ENCODE measurements around the gene F2. TPM values are rescaled to one million over a fixed set of nuclear protein-coding genes. Genes with fewer than 3 reads are reported as not detected.

Gene F2
- total RNA-seq, 1 donor = not detected

DNA sequence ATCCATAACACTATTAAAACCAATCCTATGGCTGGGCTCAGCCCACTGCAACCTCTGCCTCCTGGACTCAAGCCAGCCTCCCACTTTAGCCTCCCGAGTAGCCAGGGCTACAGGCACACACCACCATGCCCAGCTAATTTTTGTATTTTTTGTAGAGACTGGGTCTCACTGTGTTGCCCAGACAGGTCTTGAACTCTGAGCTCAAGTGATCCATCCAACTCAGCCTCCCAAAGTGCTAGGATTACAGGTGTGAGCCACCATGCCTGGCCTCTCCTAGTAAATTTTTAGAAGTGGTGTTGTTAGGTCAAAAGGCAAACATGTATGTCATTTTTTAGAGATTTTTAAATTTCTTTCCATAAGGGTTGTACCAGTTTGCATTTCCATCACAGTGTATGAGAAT lies 14.2 kb downstream of the F2 start:
- TF ChIP-seq CTCF (IDR thresholded peaks at IDR 0.05; ENCODE audit: insufficient read depth, low read length) = no peak
- H3K4me3 ChIP-seq (ENCODE audit: low read depth, low read length) = no peak overlapping the region
- no peak for DNase-seq (ENCODE audit: low read depth)

GRCh38 chr11:46736146-46736545 lies 17.1 kb downstream of the F2 start:
- no peak overlapping the region for H3K4me3 ChIP-seq (ENCODE audit: low read depth, low read length)
- no peak for DNase-seq (ENCODE audit: low read depth)
- TF ChIP-seq CTCF (IDR thresholded peaks at IDR 0.05; ENCODE audit: insufficient read depth, low read length) = no peak

DNA sequence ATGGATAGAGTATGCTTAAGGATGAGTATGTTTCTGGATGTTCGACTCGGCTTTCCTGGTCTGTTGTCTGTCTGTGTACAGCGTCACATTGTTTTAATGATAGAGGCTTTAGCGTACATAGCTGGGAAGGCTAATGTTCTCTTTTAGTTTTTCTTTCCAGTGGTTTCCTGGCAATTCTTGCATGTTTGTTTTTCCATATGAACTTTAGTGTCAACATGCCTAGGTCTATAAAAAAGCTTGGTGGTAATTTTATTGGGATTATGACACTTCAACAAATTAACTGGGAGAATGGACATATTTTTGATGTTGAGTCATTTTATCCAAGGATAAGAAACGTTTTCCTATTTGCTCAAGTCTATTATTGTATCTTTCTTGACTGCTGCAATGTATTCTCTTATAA lies 17.6 kb downstream of the F2 start:
- DNase-seq (ENCODE audit: low read depth) = no peak
- TF ChIP-seq CTCF (IDR thresholded peaks at IDR 0.05; ENCODE audit: insufficient read depth, low read length) = no peak

GRCh38 chr11:46737699-46738098 lies 18.7 kb downstream of the F2 start:
- no peak overlapping the region for H3K4me3 ChIP-seq (ENCODE audit: low read depth, low read length)
- TF ChIP-seq CTCF (IDR thresholded peaks at IDR 0.05; ENCODE audit: insufficient read depth, low read length) = no peak
- no peak for DNase-seq (ENCODE audit: low read depth)

More for the DNA sequence above, 17.6 kb downstream of the F2 start:
- no peak overlapping the region for H3K4me3 ChIP-seq (ENCODE audit: low read depth, low read length)

- DNase-seq (ENCODE audit: low read depth) = no peak
- no peak for TF ChIP-seq CTCF (IDR thresholded peaks at IDR 0.05; ENCODE audit: insufficient read depth, low read length)
- H3K4me3 ChIP-seq (ENCODE audit: low read depth, low read length) = no peak overlapping the region
Measured at GRCh38 chr11:46738887-46739286, 19.9 kb downstream of the F2 start.

DNA sequence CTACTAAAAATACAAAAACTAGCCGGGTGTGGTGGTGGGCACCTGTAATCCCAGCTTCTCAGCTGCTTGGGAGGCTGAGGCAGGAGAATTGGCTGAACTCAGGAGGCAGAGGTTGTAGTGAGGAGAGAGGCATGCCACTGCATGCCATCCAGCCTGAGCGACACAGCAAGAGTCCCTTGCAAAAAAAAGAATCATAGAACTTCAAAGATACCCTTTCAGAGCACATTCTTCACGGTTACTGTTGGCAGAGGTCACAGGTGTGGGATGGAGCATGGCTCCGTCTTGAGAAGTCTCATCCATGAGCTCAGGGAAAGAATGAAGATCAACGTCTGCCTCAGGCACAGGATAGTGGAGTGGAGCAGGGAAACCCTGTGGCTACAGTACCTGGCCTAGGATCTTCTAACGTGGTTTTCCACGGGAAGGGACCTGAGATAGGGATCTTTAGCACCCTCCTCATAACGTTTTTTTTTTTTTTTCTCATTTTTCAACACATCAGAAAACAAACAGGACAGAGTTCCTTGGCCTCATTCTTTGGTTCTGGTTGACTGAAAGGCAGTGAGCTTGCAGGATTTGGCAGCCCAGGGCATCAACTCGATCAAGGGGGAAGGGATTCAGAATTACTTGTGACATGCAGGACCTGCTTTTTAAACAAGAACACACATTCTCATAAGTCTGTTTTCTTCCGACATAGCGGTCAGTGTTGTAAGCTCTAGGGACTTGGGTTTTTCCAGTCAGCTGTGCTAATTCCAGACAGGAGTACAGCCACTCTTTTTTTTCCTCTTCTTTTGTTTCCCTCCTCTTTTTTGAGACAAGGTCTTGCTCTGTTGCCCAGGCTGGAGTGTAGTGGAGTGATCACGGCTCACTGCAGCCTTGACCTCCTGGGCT lies 22.8 kb downstream of the F2 start:
- no peak overlapping the region for H3K4me3 ChIP-seq (ENCODE audit: low read depth, low read length)
- no peak for DNase-seq (ENCODE audit: low read depth)
- no peak for TF ChIP-seq CTCF (IDR thresholded peaks at IDR 0.05; ENCODE audit: insufficient read depth, low read length)

All from fibroblast of the aortic adventitia (primary cell).